Measurements from ENCODE around the gene SLC7A4. TPM values are rescaled to one million over a fixed set of nuclear protein-coding genes. Genes with fewer than 3 reads are reported as not detected.

Gene SLC7A4
- total RNA-seq, 1 donor from 2014 or later = not detected

DNA sequence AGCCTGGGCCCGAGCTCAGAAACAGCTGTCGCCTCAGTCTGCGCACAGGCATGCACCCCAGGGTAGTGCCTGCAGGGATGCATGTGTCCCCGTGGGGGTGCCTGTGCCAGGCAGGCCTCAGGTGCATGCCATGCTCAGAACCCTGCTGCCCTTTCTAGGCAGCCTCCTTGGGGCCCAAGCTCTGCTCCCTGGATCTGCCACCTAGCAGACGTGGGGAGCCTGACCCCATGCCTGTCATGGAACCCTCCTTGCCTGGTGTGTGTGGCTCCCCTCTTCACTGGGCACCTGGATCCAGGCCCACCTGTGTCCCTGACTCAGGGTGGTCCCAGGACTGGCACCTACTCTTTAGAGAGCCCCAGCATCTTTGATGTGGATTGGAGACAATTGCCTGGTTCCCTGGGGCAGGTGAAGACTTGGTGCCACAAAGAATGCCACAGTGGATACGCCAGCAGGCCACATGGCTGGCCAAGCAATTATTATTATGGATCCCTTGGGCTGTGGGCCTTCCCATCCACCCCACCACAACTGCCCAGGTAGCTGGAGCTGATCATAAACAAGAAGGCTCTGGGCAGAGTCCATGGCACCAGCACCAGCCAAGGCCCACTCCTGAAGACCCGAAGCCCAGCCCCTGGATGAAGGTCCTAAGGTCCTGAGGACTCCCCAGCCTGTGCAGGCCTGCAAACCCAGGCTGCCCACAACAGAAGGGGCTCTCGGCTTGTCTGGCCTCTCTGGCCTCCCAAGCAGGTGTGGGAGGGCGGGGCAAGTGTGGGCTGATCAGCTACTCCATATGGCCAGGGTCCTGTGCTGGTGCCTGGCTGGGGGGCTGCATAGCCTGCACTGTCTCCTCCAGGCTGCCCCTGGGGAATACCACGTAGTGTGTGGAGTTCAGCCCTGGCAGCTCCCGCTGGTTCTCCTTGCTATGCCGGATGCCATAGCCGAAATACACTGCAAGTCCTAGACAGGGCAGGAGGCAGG is 3.8 kb downstream of the SLC7A4 start:
- H3K27me3 Mint-ChIP-seq (ENCODE audit: insufficient read depth) = peaks cover 21% of the 10 kb centered on the region
- no peaks in the 10 kb centered on the region for H3K9me3 Mint-ChIP-seq
- no peak for DNase-seq (ENCODE audit: low spot score)
- H3K4me3 Mint-ChIP-seq = no peak overlapping the region
- no peak overlapping the region for H3K27ac Mint-ChIP-seq
- no peaks in the 10 kb centered on the region for H3K36me3 Mint-ChIP-seq (ENCODE audit: low read depth)
- peaks cover 7% of the 10 kb centered on the region for H3K4me1 Mint-ChIP-seq (ENCODE audit: low read depth)
- intact Hi-C loops (cut with micrococcal nuclease) = no loop called here

DNA sequence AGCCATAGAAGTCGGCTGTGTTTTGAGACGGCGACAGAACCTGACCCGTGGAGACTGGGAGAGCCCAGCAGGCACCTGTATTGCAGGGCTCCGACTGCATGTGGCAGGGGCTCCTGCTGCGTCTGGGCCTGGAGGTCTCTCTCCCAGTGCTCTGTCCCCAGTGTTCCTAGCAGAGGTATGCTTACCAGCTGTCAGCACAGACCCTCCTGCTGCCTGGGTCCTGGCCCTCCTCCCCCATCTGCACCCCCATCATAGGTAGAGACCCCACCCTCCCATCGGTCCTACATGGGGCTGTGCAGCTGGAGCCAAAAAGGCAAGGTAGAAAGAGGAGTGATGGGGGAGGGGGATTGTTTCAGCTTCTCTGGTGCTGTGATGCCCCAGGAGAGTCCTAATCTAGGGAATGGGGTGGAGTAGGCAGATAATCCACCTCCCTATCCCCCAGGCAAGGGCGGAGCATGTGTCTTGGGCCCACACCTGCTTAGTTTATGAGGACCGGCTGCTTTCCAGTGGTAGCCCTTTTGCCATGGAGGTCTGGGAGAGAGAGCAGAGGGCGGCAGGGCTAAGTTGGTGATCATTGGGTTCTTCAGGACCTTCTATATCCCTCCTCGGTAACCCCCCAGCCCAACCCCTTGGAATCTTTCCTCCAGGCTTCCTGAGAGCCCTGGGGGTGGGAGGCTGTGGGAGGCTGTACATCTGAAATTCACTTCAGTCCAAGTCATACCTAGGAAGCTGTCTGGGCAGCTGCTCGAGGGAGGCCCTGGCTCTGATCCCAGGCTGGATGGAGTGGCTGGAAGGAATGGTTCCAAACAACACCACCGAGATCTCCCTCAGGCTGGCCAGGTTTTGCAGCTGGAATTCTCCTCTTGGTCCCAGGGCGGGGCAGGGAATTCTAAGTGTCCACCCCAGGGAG is 5.3 kb downstream of the SLC7A4 start:
- no peak for DNase-seq (ENCODE audit: low spot score)
- no peak overlapping the region for H3K4me3 Mint-ChIP-seq
- peaks cover 13% of the 10 kb centered on the region for H3K27me3 Mint-ChIP-seq (ENCODE audit: insufficient read depth)
- H3K36me3 Mint-ChIP-seq (ENCODE audit: low read depth) = no peaks in the 10 kb centered on the region
- no peaks in the 10 kb centered on the region for H3K9me3 Mint-ChIP-seq
- no peak overlapping the region for H3K27ac Mint-ChIP-seq
- intact Hi-C loops (cut with micrococcal nuclease) = no loop called here
- H3K4me1 Mint-ChIP-seq (ENCODE audit: low read depth) = peaks cover 7% of the 10 kb centered on the region

DNA sequence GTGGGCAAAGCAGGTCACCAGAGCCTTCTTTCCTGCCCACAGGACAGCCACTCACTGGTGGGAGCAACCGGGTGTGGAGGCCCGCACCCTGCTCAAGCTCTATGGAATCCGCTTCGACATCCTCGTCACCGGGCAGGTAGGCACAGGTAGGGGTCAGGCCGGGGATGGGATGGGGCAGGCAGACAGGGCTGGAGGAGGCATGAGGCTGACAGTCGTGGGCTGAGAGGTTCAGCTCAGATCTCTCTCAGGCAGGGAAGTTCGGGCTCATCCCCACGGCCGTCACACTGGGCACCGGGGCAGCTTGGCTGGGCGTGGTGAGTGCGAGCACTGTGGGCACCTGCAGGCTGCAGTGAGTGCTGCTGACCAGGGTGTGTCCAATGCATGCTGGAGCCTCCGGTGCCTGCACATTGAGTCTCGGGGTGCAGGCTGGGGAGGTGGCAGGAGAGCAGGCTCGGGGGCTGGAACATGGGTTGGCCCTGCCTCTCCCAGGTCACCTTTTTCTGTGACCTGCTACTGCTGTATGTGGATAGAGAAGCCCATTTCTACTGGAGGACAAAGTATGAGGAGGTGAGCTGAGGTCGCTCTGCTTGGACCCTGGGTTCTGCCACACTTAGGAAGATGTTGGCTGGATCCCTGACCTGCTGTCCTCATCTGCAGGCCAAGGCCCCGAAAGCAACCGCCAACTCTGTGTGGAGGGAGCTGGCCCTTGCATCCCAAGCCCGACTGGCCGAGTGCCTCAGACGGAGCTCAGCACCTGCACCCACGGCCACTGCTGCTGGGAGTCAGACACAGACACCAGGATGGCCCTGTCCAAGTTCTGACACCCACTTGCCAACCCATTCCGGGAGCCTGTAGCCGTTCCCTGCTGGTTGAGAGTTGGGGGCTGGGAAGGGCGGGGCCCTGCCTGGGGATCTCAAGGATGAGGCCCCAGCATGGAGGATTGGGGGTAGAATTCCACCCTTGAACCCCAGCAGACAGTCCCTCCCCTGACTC is 6.3 kb downstream of the SLC7A4 start:
- DNase-seq (ENCODE audit: low spot score) = no peak
- no peaks in the 10 kb centered on the region for H3K36me3 Mint-ChIP-seq (ENCODE audit: low read depth)
- H3K4me3 Mint-ChIP-seq = no peak overlapping the region
- intact Hi-C loops (cut with micrococcal nuclease) = no loop called here
- H3K27me3 Mint-ChIP-seq (ENCODE audit: insufficient read depth) = peaks cover 12% of the 10 kb centered on the region
- peaks cover 7% of the 10 kb centered on the region for H3K4me1 Mint-ChIP-seq (ENCODE audit: low read depth)
- peak overlapping the region; percentile 9 for H3K27ac Mint-ChIP-seq
- no peaks in the 10 kb centered on the region for H3K9me3 Mint-ChIP-seq

DNA sequence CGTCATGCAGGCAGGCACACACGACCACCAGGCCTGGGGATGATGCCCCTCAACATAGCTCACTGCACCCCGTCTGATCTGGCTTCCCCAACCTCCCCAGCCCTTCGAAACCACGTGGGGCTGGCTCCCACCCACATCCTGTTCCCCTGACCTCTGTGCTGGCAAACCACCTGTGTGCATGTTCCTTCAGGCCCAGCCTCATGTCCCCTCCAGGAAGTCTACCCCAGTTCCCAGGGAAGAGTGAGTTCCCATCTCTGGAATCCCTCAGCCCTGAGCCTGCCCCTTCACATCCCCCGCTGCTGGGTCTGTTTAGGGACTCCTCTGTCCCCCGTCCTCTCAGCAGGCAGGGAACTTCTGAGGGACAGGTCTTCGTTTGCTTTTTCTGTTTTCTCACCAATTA is 7.1 kb downstream of the SLC7A4 start:
- Mint-ChIP-seq H3K4me3 (no peak overlapping the region), H3K9me3 (no peaks in the 10 kb centered on the region), H3K27ac (peak overlapping the region; percentile 34), H3K27me3 (ENCODE audit: insufficient read depth) (peaks cover 5% of the 10 kb centered on the region), H3K4me1 (ENCODE audit: low read depth) (peaks cover 7% of the 10 kb centered on the region), H3K36me3 (ENCODE audit: low read depth) (no peaks in the 10 kb centered on the region)
- no peak for DNase-seq (ENCODE audit: low spot score)
- intact Hi-C loops (cut with micrococcal nuclease) = no loop called here

DNA sequence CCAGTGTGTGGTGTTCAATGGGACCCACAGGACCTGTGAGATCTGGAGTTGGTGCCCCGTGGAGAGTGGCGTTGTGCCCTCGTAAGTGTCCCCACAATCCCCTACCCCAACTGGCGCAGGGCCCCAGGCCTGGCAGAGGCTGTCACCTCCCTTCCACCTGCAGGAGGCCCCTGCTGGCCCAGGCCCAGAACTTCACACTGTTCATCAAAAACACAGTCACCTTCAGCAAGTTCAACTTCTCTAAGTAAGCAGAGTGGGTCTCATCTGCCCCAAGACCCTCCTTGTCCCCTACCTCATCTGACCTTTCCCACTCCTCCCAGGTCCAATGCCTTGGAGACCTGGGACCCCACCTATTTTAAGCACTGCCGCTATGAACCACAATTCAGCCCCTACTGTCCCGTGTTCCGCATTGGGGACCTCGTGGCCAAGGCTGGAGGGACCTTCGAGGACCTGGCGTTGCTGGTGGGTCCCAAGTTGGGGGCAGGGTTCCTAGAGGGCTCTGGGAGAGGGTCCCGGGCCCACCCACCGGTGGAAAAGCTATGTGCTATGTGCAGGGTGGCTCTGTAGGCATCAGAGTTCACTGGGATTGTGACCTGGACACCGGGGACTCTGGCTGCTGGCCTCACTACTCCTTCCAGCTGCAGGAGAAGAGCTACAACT is 9.3 kb downstream of the SLC7A4 start:
- H3K36me3 Mint-ChIP-seq (ENCODE audit: low read depth) = no peaks in the 10 kb centered on the region
- H3K4me1 Mint-ChIP-seq (ENCODE audit: low read depth) = peaks cover 7% of the 10 kb centered on the region
- no peaks in the 10 kb centered on the region for H3K9me3 Mint-ChIP-seq
- H3K27ac Mint-ChIP-seq = no peak overlapping the region
- intact Hi-C loops (cut with micrococcal nuclease) = no loop called here
- H3K27me3 Mint-ChIP-seq (ENCODE audit: insufficient read depth) = no peaks in the 10 kb centered on the region
- no peak for DNase-seq (ENCODE audit: low spot score)
- H3K4me3 Mint-ChIP-seq = no peak overlapping the region

DNA sequence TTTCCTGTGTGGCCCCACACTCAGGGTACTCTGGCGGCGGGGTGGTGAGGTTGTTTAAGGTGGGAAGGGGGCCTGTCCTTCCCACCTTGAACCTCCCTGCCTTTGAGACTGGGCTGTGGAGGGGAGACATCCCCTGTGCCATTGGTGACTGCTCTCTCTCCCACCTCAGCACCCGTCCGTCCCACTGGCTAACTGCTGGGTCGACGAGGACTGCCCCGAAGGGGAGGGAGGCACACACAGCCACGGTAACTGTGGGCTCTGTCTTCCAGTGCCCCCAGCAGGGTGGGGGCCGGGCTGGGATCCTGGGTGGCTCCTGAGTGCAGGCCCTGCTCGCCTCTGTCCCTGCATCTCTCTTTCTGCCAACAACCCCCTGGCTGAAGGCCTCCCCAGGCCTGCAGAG is 9.9 kb downstream of the SLC7A4 start:
- H3K27me3 Mint-ChIP-seq (ENCODE audit: insufficient read depth) = no peaks in the 10 kb centered on the region
- no peak overlapping the region for H3K27ac Mint-ChIP-seq
- H3K4me1 Mint-ChIP-seq (ENCODE audit: low read depth) = peaks cover 7% of the 10 kb centered on the region
- no peaks in the 10 kb centered on the region for H3K36me3 Mint-ChIP-seq (ENCODE audit: low read depth)
- no peak for DNase-seq (ENCODE audit: low spot score)
- intact Hi-C loops (cut with micrococcal nuclease) = no loop called here
- H3K4me3 Mint-ChIP-seq = no peak overlapping the region
- no peaks in the 10 kb centered on the region for H3K9me3 Mint-ChIP-seq

DNA sequence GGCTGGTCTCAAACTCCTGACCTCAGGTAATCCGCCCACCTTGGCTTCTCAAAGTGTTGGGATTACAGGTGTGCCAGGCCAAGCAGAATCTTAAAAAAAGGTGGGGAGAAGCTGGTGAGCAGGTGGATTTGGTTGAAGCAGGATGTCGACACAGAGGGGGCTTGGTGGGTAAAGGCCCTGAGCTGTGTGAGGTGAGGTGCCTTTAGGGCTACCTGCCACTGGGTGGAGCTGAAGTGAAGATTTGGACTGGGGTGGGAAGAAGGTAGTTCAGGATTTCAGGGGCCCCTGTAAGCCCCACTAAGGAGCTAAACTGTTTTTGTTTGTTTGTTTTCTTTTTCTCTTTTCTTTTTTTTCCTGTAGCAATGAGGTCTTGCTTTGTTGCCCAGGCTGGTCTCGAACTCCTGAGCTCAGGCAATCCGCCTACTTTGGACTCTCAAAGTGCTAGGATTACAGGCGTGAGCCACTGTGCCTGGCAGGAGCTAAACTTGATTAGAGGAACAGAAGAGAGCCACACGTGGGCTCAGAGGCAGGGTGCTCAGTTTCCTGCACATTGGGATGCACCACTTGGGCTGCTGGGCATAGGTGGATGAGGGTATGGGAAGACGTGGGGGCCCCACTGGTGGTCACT is 11.4 kb downstream of the SLC7A4 start:
- H3K9me3 Mint-ChIP-seq = no peaks in the 10 kb centered on the region
- no peaks in the 10 kb centered on the region for H3K36me3 Mint-ChIP-seq (ENCODE audit: low read depth)
- no peak overlapping the region for H3K27ac Mint-ChIP-seq
- no peak for DNase-seq (ENCODE audit: low spot score)
- peaks cover 7% of the 10 kb centered on the region for H3K4me1 Mint-ChIP-seq (ENCODE audit: low read depth)
- no peak overlapping the region for H3K4me3 Mint-ChIP-seq
- intact Hi-C loops (cut with micrococcal nuclease) = no loop called here
- no peaks in the 10 kb centered on the region for H3K27me3 Mint-ChIP-seq (ENCODE audit: insufficient read depth)

DNA sequence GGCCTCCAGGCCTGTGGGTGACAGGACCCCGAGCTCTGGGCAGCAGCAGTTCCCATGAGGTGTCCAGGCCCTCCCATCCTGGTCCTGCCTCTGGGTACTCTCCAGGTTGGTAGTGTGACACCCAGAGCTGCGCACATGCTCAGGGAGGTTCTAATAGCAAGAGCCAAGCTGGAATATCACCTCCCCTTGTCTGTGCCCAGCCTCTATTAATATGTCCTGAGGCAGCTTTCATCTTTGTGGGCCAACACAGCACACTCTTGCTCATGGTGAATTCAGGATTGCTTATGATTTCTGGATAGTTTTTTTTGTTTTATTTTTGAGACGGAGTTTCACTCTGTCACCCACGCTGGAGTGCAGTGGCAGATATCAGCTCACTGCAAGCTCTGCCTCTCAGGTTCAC is 14.0 kb downstream of the SLC7A4 start:
- Mint-ChIP-seq H3K36me3 (ENCODE audit: low read depth) (no peaks in the 10 kb centered on the region), H3K9me3 (no peaks in the 10 kb centered on the region), H3K4me3 (no peak overlapping the region), H3K4me1 (ENCODE audit: low read depth) (peaks cover 15% of the 10 kb centered on the region), H3K27ac (no peak overlapping the region), H3K27me3 (ENCODE audit: insufficient read depth) (peaks cover 4% of the 10 kb centered on the region)
- intact Hi-C loops (cut with micrococcal nuclease) = no loop called here
- no peak for DNase-seq (ENCODE audit: low spot score)

DNA sequence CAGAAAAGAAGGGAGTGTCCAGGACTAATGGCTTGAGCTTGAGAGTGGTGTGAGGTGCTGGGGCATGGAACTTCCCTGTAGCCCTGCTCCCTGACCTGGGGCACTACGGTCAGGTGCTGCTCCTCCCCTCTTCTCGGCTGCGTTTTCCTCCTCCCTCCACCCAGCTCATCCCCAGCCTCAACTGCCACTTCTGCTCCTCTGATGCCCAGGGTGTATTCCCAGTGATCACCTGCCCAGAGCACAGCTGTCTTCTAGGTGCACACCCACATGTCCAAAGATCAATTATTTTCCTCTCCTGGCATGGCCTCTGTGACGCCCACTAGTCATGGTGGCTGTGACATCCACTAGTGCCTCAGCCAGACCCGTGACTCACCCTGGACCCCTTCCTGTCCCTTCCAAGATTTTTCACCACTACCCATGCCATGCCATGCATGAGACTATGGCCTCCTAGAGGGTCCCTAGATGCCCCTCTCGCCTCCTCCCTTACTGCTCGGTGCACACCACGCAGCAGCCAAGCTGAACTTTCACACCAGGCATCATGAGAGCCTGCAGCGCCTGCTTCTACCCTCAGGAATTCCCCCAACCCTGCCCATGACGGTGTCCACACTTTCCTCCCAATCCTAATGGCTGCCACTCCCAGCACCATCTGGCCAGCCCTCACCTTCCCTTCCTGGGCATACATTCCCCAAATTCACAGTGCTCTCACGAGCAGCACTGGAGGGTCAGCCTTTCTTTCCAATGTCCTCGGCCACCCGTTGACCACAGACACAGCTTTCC is 15.5 kb downstream of the SLC7A4 start:
- intact Hi-C loops (cut with micrococcal nuclease) = no loop called here
- H3K27me3 Mint-ChIP-seq (ENCODE audit: insufficient read depth) = peaks cover 5% of the 10 kb centered on the region
- H3K36me3 Mint-ChIP-seq (ENCODE audit: low read depth) = no peaks in the 10 kb centered on the region

DNA sequence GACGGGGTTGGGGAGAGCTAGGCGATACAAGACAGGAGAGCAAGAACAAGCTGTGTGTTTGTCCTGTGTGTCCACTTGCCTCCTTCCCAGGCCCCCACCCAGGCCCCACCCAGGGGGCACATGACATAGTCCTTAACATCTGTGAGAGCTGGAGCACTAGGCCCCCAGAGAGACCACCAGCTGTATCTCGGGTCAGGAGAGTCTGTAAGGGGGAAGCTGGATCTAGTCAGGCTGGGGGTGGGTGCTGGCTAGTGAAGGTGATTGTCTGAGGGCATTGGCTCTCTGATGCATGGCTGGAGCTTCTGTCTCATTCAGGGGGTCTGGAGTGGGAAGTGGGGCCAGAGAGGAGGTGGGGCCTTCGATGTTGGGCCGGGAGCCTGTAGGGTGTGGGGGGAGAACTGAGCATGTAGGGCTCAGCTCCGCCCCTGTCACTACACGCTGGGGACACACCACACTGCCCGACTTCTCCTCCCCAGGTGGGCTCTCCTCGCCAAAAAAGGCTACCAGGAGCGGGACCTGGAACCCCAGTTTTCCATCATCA is 16.8 kb downstream of the SLC7A4 start:
- no peak for DNase-seq (ENCODE audit: low spot score)
- intact Hi-C loops (cut with micrococcal nuclease) = no loop called here
- no peaks in the 10 kb centered on the region for H3K9me3 Mint-ChIP-seq
- H3K27ac Mint-ChIP-seq = no peak overlapping the region
- no peaks in the 10 kb centered on the region for H3K36me3 Mint-ChIP-seq (ENCODE audit: low read depth)
- H3K27me3 Mint-ChIP-seq (ENCODE audit: insufficient read depth) = peaks cover 5% of the 10 kb centered on the region
- no peak overlapping the region for H3K4me3 Mint-ChIP-seq
- H3K4me1 Mint-ChIP-seq (ENCODE audit: low read depth) = peaks cover 15% of the 10 kb centered on the region

More for the DNA sequence above, 15.5 kb downstream of the SLC7A4 start:
- Mint-ChIP-seq H3K4me3 (no peak overlapping the region), H3K4me1 (ENCODE audit: low read depth) (peaks cover 15% of the 10 kb centered on the region), H3K27ac (peak overlapping the region; percentile 26), H3K9me3 (no peaks in the 10 kb centered on the region)
- no peak for DNase-seq (ENCODE audit: low spot score)

All from activated T-helper 1 cell treated with anti-CD3 and anti-CD28 coated beads, Interleukin-12 subunit alpha, Interleukin-12 subunit beta, Interleukin-2, Interleukin-4 antibody, amounts not matched to agents 30 ng/mL and 10 ng/mL and 1 ng/mL, durations not matched to agents 14 hours and 24 hours and 36 hours (primary cell).